Breast epithelium (tissue), 3 donors: Measurements from ENCODE around the gene EBI3.
"Not testable (repeated sequence)": the region's sequence is repeated elsewhere in the genome, so short reads cannot be mapped to it uniquely, and the experiment has no call there.

Experiments used
- CTCF ChIP-seq, 3 donors: fragments of 450-650 bp; IDR thresholded peaks; one replicate each; pipeline ENCODE4 v1.5.1; 2016 to 2017; ENCODE audit warnings: antibody characterized with exemption in 3 of 3, mild to moderate bottlenecking in 3 of 3, moderate library complexity in 3 of 3
- POLR2A ChIP-seq: fragments of 450-650 bp; IDR thresholded peaks from one replicate; pipeline ENCODE4 v1.6.1; 2016; ENCODE audit warnings: antibody characterized with exemption, mild to moderate bottlenecking, moderate library complexity
- POLR2AphosphoS5 ChIP-seq, 3 donors: sonication (generic); formaldehyde crosslinking; IDR thresholded peaks; one replicate each; pipeline ENCODE4 v1.6.1; 2017; ENCODE audit warnings: antibody characterized with exemption in 3 of 3

GRCh38 chr19:4192537-4192936 lies 36.8 kb upstream of the EBI3 start:
- TF ChIP-seq CTCF (IDR thresholded peaks at IDR 0.05); POLR2AphosphoS5 (IDR thresholded peaks at IDR 0.05); POLR2A: not testable (repeated sequence)
